Body of pancreas (tissue), 4 donors: ENCODE measurements around the gene CPA3.

Experiments
- CTCF ChIP-seq, 7 experiments: fragments of 450-650 bp in 4 of 7; fragments of 200-600 bp in 3 of 7; sonication (generic) in 3 of 7; IDR thresholded peaks; one replicate each; pipeline ENCODE4 v1.5.1; 2016 to 2019; ENCODE audit warnings: antibody characterized with exemption in 7 of 7
- POLR2A ChIP-seq, 3 donors: fragments of 450-650 bp; IDR thresholded peaks; one replicate each; pipeline ENCODE4 v1.6.1; 2016; ENCODE audit warnings: antibody characterized with exemption in 3 of 3, mild to moderate bottlenecking in 2 of 3

GRCh38 chr3:148931574-148931973 lies 66.5 kb downstream of the CPA3 start:
- TF ChIP-seq CTCF (IDR thresholded peaks at IDR 0.05) (no peak), POLR2A (IDR thresholded peaks at IDR 0.05) (no peak)
